Measurements from ENCODE around the gene BPHL.
"Not testable (repeated sequence)": the region's sequence is repeated elsewhere in the genome, so short reads cannot be mapped to it uniquely, and the experiment has no call there.

BPHL gene

GRCh38 chr6:3175715-3176402 lies 57.3 kb downstream of the BPHL start:
- DNase-seq (ENCODE audit: low read depth): no peak
- TF ChIP-seq, protein P1, sequence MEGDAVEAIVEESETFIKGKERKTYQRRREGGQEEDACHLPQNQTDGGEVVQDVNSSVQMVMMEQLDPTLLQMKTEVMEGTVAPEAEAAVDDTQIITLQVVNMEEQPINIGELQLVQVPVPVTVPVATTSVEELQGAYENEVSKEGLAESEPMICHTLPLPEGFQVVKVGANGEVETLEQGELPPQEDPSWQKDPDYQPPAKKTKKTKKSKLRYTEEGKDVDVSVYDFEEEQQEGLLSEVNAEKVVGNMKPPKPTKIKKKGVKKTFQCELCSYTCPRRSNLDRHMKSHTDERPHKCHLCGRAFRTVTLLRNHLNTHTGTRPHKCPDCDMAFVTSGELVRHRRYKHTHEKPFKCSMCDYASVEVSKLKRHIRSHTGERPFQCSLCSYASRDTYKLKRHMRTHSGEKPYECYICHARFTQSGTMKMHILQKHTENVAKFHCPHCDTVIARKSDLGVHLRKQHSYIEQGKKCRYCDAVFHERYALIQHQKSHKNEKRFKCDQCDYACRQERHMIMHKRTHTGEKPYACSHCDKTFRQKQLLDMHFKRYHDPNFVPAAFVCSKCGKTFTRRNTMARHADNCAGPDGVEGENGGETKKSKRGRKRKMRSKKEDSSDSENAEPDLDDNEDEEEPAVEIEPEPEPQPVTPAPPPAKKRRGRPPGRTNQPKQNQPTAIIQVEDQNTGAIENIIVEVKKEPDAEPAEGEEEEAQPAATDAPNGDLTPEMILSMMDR (IDR thresholded peaks at IDR 0.05; ENCODE audit: insufficient read depth, low read depth, low read length, missing control alignments): no peak
- H3K4me3 ChIP-seq (ENCODE audit: low read length): no peak overlapping the region

- DNase-seq (ENCODE audit: low read depth): peak; percentile 93
- no peak overlapping the region for H3K4me3 ChIP-seq (ENCODE audit: low read length)
- TF ChIP-seq, protein P1 (IDR thresholded peaks at IDR 0.05; ENCODE audit: insufficient read depth, low read depth, low read length, missing control alignments): no peak
Measured at GRCh38 chr6:3176562-3177355, 58.2 kb downstream of the BPHL start.

DNA sequence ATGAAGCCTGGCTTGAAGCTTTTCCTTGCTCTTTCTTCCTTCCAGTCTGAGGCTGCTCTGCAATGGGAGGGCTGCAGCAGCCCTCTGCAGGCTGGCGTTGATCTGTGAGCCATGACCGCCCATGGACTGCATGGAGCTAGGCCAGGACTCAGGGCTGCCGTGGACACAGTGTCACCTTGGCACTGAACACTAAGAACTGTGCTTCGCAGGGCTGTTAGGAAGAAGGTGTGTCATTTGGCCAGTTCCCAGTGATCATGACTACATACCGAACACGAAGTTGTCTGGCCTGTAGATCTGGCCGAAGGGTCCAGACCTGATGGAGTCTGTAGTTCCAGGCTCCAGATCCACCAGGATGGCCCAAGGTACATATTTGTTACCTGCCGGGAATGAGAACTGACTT lies 60.2 kb downstream of the BPHL start:
- not testable (repeated sequence) for DNase-seq (ENCODE audit: low read depth); H3K4me3 ChIP-seq (ENCODE audit: low read length)

GRCh38 chr6:3179945-3180344 lies 61.4 kb downstream of the BPHL start:
- DNase-seq (ENCODE audit: low read depth); H3K4me3 ChIP-seq (ENCODE audit: low read length): not testable (repeated sequence)

DNA sequence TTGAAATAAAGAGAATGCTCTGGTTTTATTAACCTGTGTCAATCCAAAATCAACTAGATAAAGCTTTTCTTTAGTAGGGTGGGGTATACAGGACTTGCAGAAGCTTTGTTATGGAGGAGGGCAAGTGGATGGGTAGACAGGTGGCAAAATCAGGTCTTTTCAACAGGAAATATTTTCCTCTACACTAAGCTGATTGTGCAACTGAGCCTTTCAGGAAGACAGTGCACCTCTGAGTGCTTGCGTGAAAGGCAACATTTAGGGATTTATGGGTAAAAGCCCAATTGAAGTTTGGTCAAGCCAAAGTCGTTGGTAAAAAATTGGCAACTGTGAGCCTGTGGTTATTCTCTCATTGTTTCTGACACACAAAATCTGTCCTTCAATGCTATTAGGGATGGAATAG lies 62.6 kb downstream of the BPHL start:
- H3K4me3 ChIP-seq (ENCODE audit: low read length): no peak overlapping the region
- no peak for DNase-seq (ENCODE audit: low read depth)
- TF ChIP-seq, protein P1 (IDR thresholded peaks at IDR 0.05; ENCODE audit: insufficient read depth, low read depth, low read length, missing control alignments): no peak

- TF ChIP-seq, protein P1 (IDR thresholded peaks at IDR 0.05; ENCODE audit: insufficient read depth, low read depth, low read length, missing control alignments): no peak
- DNase-seq (ENCODE audit: low read depth): no peak
- H3K4me3 ChIP-seq (ENCODE audit: low read length): no peak overlapping the region
Measured at GRCh38 chr6:3183066-3183465, 64.6 kb downstream of the BPHL start.

DNA sequence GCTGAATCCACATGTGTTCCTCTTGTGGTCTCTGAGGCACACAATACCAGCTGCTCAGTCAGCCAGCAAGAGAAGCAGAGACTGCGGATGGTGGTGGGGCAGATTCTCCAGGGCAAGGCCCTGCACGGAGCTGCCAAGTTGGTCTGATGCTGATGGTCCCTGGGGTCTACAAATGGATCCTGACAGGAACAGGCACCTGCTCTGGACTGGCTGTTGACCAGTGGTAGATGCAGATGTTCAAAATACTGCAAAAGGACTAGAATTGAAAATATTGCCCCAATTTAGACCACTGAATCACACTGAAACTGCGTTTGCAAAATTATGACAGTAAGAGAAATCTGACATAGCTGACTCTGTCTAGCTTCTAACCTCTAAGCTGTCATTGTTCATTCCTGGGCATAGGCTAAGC lies 68.5 kb downstream of the BPHL start:
- H3K4me3 ChIP-seq (ENCODE audit: low read length): no peak overlapping the region
- DNase-seq (ENCODE audit: low read depth): no peak
- TF ChIP-seq, protein P1 (IDR thresholded peaks at IDR 0.05; ENCODE audit: insufficient read depth, low read depth, low read length, missing control alignments): no peak

DNA sequence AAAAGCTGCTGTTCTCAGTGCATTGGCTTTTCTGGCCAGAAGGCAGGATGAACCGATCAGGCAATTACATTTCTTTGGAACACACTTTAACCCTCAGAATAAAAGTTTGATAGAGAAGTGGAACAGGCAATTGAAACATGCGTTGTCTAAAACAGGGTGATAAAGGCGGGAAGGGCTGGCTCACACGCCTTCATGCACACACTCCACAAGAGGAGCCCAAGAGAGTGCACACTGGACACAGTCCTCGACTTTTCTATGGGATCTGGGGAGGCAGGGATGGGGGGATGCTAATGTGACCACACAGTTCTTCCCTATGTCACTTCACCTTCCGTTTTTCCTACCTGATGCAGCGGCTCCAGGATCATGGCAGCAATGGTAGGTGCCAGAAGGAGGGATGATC lies 69.8 kb downstream of the BPHL start:
- TF ChIP-seq, protein P1 (IDR thresholded peaks at IDR 0.05; ENCODE audit: insufficient read depth, low read depth, low read length, missing control alignments): no peak
- H3K4me3 ChIP-seq (ENCODE audit: low read length): no peak overlapping the region
- no peak for DNase-seq (ENCODE audit: low read depth)

GRCh38 chr6:3189192-3189591 lies 70.7 kb downstream of the BPHL start:
- DNase-seq (ENCODE audit: low read depth); H3K4me3 ChIP-seq (ENCODE audit: low read length): not testable (repeated sequence)

Data from epithelial cell of esophagus (primary cell).